Pancreas (tissue), 10 donors: ENCODE measurements around the gene BEST3. TPM values are rescaled to one million over a fixed set of nuclear protein-coding genes. Genes with fewer than 3 reads are reported as not detected.
A peak's percentile ranks its signal among the peaks of the same experiment; 100 is the strongest.

Experiments
- ATAC-seq, 4 donors: fragments of 200-7000 bp; cut with Tn5 transposase; one replicate each; pipeline versions ENCODE4 v1.8.0 to v1.9.1; 2020; ENCODE audit warnings: mild to moderate bottlenecking in 4 of 4, moderate library complexity in 4 of 4
- DNase-seq, 6 donors: peaks; one replicate each; pipeline ENCODE4 v3.0.0-alpha.2; 2020
- FAIRE-seq: peaks from 2 replicates; lab custom pipeline; 2012; peaks lifted over from hg19 to GRCh38; lab: Jason Lieb, UNC
- H3K27ac ChIP-seq, 4 donors: fragments of 200-600 bp; sonication (generic); 1 replicate in 3 of 4; 2 replicates in 1 of 4; pipeline versions ENCODE4 v1.5.0 to v1.8.0; 2020
- H3K27me3 ChIP-seq, 4 donors: fragments of 200-600 bp; one replicate each; pipeline ENCODE4 v1.8.0; 2021
- H3K36me3 ChIP-seq, 3 donors: fragments of 200-600 bp; sonication (generic) in 1 of 3; one replicate each; pipeline versions ENCODE4 v1.5.0 to v1.8.0; 2020 to 2021
- H3K4me1 ChIP-seq, 3 donors: fragments of 200-600 bp; one replicate each; pipeline ENCODE4 v1.8.0; 2021
- H3K4me3 ChIP-seq, 4 donors: fragments of 200-600 bp; sonication (generic) in 2 of 4; one replicate each; pipeline versions ENCODE4 v1.5.0 to v1.8.0; 2020 to 2021
- H3K9me3 ChIP-seq, 4 donors: fragments of 200-600 bp; one replicate each; pipeline ENCODE4 v1.8.0; 2021
- WGBS, 2 donors: extraction: QIAGEN DNeasy Blood & Tissue Kit; methylation state at CpG; one replicate each; pipeline ENCODE4 v1.1.7; 2013; 5-methylcytosine and 5-hydroxymethylcytosine counted together
- intact Hi-C, 3 donors: fragments of 100-400 bp; cut with DNase I; formaldehyde crosslinking; loops; one replicate each; pipeline versions ENCODE4 v1.11.1 to v1.14.2; 2022
- polyA plus RNA-seq, 2 donors: library from polyadenylated mRNA; stranded (reverse); fragments of 200-250 nt; gene quantifications; one replicate each; pipeline ENCODE4 v1.2.3, GENCODE V29; 2013
- total RNA-seq, 6 donors: library from RNA; stranded (reverse); fragmentation: NEBNext Ultra II Directional in 4 of 6; extraction: Animal tissue kit (Norgen Biotek cat#: 25700) in 4 of 6; gene quantifications; one replicate each; pipeline versions ENCODE4 v1.2.1 to v1.2.4, GENCODE V29; 2021 to 2023
- TF ChIP-seq, protein P1 (sequence below), 4 donors: fragments of 200-600 bp; sonication (generic) in 3 of 4; IDR thresholded peaks; one replicate each; pipeline versions ENCODE4 v1.5.0 to v1.8.0; 2021; ENCODE audit warnings: antibody characterized with exemption in 4 of 4
- donor health status: healthy with polysubstance abuse.
- donor health status: DM: no; HTN: no; CAD: no; lungs with moderate emphysema.
- donor health status: DM: no; HTN: no; CAD: no.
- donor health status: control.
- donor health status: control.
- donor health status: Bipolar disorder and iron deficiency.
- donor health status: DM: yes; HTN: yes; CAD: no.
- donor health status: DM: no; HTN: no; CAD: no.
- donor health status: DM: no; HTN: no; CAD: no.
- donor health status: DM: yes; HTN: yes; CAD: no.

BEST3 gene
- total and polyA plus RNA-seq, 8 donors, result 0.12 to 2.8 (median 1.2) TPM; not detected in 2

DNA sequence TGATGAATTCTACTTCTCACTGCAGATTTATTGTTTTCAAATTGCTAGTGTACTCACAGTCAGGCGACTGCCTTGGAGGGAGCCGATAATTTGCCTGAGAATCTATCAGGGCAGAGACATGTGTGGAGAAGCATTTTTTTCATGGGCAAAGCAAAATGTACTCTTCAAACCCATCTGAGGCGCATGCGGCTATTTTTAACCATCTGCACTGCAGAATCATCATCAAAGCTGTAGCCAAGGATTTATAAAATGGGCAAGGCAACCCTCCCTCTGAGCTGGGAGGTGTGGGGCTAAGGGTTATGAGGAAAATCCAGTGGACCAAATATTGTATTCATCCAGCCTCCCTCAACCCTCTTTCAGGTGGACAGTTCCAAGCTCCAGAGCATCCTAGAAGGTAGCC is 37.7 kb downstream of the BEST3 start:
- no peaks in the 10 kb centered on the region for H3K4me1 ChIP-seq
- DNase-seq (no peak), FAIRE-seq (no peak), ATAC-seq (no peak)
- H3K4me3 ChIP-seq, result no peak overlapping the region
- intact Hi-C loops, result no loop called here
- TF ChIP-seq, protein P1, sequence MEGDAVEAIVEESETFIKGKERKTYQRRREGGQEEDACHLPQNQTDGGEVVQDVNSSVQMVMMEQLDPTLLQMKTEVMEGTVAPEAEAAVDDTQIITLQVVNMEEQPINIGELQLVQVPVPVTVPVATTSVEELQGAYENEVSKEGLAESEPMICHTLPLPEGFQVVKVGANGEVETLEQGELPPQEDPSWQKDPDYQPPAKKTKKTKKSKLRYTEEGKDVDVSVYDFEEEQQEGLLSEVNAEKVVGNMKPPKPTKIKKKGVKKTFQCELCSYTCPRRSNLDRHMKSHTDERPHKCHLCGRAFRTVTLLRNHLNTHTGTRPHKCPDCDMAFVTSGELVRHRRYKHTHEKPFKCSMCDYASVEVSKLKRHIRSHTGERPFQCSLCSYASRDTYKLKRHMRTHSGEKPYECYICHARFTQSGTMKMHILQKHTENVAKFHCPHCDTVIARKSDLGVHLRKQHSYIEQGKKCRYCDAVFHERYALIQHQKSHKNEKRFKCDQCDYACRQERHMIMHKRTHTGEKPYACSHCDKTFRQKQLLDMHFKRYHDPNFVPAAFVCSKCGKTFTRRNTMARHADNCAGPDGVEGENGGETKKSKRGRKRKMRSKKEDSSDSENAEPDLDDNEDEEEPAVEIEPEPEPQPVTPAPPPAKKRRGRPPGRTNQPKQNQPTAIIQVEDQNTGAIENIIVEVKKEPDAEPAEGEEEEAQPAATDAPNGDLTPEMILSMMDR (IDR thresholded peaks at IDR 0.05), result no peak
- H3K27ac ChIP-seq, result no peak overlapping the region
- no peaks in the 10 kb centered on the region for H3K27me3 ChIP-seq
- no peaks in the 10 kb centered on the region for H3K9me3 ChIP-seq
- WGBS, 2 donors, result 70 to 74% methylated on average over 4 of the region's 4 CpGs
- H3K36me3 ChIP-seq, result no peaks in the 10 kb centered on the region

DNA sequence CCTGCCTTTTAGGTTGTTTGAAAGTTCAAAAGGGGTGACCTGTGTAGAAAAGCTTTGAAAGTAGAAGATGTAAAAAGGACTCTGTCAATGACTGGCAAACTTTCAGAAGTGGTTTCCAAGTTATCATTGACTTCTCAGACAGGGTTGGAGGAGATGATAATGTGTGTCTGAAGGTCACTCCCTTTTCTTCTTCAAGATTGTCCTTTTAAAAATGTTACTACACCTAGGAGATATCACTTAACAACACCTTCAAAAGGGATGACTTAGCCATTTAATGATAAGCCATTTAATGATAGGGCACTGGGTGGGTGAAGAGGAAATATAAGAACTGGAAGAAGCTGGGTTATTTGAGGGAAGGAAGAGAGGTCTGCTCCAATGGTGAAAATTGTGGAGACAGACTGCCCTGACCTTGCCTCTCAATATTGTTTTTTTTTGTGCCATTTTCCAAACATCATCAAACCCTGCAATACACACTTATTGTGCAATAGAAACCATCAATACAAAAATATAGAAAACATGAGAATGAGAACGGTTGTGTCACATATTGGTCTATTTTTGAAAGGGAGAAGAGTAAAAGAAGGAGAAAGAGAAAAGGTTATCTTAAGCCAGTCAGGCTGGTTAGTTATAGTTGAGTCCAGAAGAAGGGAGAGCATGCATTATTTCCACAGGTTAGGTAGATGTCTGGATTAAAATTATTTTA is 38.8 kb downstream of the BEST3 start:
- intact Hi-C loops, result no loop called here
- no peak overlapping the region for H3K27ac ChIP-seq
- no peaks in the 10 kb centered on the region for H3K27me3 ChIP-seq
- 58 to 75% methylated on average over 1 of the region's 1 CpG for WGBS, 2 donors
- H3K4me1 ChIP-seq, result no peaks in the 10 kb centered on the region
- TF ChIP-seq, protein P1 (IDR thresholded peaks at IDR 0.05), result no peak
- H3K36me3 ChIP-seq, result no peaks in the 10 kb centered on the region
- no peak for ATAC-seq
- FAIRE-seq, result no peak
- H3K9me3 ChIP-seq, result no peaks in the 10 kb centered on the region
- DNase-seq, result no peak
- H3K4me3 ChIP-seq, result no peak overlapping the region

DNA sequence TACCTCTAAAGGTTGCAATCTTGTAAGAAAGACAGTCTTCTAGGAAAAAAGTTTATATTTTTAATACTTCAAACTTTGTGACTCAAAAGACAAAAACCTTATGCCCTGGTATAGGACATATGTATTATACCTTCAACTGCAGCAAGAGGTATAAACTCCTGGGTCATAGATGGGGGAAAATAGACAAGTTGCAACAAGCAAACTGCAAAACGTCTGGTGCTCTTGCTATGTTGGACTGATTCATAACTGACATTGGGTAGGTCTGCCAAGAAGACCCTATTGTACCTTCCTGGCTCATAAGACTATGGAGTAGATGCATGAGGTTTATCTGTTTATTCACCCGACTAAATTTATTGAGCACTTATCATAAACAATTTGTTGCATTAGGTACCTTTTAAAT is 40.9 kb downstream of the BEST3 start:
- DNase-seq (no peak), FAIRE-seq (no peak), ATAC-seq (no peak)
- H3K36me3 ChIP-seq, result no peaks in the 10 kb centered on the region
- H3K4me1 ChIP-seq, result no peaks in the 10 kb centered on the region
- H3K9me3 ChIP-seq, result no peaks in the 10 kb centered on the region
- H3K27me3 ChIP-seq, result no peaks in the 10 kb centered on the region
- TF ChIP-seq, protein P1 (IDR thresholded peaks at IDR 0.05), result no peak
- 45 to 50% methylated on average over 2 of the region's 2 CpGs for WGBS, 2 donors
- H3K4me3 ChIP-seq, result no peak overlapping the region
- no peak overlapping the region for H3K27ac ChIP-seq
- intact Hi-C loops, result no loop called here

DNA sequence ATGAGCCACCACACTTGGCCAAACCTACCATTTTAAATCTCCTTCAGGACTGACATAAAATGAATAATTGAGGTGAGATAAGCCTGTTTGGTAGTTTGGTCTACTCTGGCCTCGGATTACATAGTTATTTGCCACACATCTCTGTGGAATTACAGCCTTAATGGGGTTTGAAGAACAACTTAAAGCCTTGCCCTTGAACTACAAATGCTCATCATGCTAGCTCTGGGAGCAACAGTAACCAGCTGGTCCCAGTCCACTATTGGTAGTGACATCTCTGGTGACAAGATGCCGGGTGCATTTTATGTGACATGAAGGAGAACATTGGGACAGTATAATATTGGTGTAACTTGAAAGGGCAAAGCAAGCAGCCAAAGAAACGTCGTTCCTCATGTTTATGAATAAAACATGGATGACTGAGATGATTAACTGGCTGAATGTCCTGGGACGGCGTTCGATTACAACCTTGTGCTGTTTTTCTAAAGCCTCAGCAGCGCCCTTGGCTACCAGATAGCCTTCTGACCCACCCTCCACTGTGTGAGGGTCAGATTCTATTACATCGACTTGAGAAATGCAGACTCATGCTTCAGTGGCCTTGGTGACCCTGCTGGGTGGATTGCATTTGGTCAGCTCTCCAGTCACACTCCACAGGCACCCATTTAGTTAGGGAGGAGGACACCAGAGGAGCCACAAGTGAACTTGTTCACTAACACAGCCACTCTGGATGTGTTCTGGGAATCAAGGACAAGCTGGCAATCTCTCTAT is 41.5 kb downstream of the BEST3 start:
- intact Hi-C loops, result no loop called here
- no peak for FAIRE-seq
- H3K4me3 ChIP-seq, result no peak overlapping the region
- no peak overlapping the region for H3K27ac ChIP-seq
- TF ChIP-seq, protein P1 (IDR thresholded peaks at IDR 0.05), result no peak
- no peaks in the 10 kb centered on the region for H3K36me3 ChIP-seq
- H3K27me3 ChIP-seq, result no peaks in the 10 kb centered on the region
- peak in 1 of 4 donors; percentile 34 for ATAC-seq
- H3K9me3 ChIP-seq, result no peaks in the 10 kb centered on the region
- no peak for DNase-seq
- 49 to 58% methylated on average over 9 of the region's 9 CpGs for WGBS, 2 donors
- H3K4me1 ChIP-seq, result no peaks in the 10 kb centered on the region
